Ammon's horn (tissue), 1 donor: ENCODE results near the gene GABARAP.

Source experiments
- DNase-seq: peaks from one replicate; pipeline ENCODE4 v3.0.0-alpha.2; 2016; ENCODE audit warnings: low spot score

The GABARAP gene

GRCh38 chr17:7241783-7242716 is at the start of gene GABARAP:
Gene GABARAP (minus strand): TSS chr17:7242449. CDS start chr17:7242330, 119 bp downstream.
- DNase-seq, result peak; percentile 97

- no peak for DNase-seq
Observed at GRCh38 chr17:7290685-7291084, 48.4 kb upstream of the GABARAP start.

GRCh38 chr17:7290166-7290565 is 47.9 kb upstream of the GABARAP start:
- DNase-seq, result no peak

- no peak for DNase-seq
Observed at GRCh38 chr17:7289256-7290032, 47.2 kb upstream of the GABARAP start.

DNA sequence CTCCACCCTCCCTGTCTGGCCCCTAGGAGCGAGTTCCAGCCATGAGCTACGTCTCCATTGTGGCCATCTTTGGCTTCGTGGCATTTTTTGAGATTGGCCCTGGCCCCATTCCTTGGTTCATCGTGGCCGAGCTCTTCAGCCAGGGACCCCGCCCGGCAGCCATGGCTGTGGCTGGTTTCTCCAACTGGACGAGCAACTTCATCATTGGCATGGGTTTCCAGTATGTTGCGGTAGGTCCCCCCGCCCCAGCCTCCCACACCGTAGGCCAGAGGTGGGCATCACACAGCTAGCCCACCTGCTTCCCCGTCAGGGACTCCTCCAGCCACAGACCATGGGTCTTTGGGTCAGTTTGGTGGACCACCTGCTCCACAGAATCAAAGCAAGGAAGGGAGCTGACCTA is 43.4 kb upstream of the GABARAP start:
- DNase-seq, result no peak

- no peak for DNase-seq
Observed at GRCh38 chr17:7284911-7285310, 42.7 kb upstream of the GABARAP start.

DNA sequence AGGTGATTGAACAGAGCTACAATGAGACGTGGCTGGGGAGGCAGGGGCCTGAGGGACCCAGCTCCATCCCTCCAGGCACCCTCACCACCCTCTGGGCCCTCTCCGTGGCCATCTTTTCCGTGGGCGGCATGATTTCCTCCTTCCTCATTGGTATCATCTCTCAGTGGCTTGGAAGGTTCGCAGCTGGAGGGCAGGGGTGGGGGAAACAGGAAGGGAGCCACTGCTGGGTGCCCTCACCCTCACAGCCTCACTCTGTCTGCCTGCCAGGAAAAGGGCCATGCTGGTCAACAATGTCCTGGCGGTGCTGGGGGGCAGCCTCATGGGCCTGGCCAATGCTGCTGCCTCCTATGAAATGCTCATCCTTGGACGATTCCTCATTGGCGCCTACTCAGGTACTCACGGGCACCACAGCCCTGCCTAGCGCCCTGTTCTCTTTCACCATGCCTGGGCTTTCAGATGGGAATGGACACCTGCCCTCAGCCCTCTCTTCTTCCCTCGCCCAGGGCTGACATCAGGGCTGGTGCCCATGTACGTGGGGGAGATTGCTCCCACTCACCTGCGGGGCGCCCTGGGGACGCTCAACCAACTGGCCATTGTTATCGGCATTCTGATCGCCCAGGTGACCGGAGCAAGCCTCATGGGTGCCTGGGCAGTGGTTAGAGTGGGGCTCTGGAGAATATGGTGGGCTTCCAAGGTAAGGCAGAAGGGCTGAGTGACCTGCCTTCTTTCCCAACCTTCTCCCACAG is 41.4 kb upstream of the GABARAP start:
- DNase-seq, result no peak

DNA sequence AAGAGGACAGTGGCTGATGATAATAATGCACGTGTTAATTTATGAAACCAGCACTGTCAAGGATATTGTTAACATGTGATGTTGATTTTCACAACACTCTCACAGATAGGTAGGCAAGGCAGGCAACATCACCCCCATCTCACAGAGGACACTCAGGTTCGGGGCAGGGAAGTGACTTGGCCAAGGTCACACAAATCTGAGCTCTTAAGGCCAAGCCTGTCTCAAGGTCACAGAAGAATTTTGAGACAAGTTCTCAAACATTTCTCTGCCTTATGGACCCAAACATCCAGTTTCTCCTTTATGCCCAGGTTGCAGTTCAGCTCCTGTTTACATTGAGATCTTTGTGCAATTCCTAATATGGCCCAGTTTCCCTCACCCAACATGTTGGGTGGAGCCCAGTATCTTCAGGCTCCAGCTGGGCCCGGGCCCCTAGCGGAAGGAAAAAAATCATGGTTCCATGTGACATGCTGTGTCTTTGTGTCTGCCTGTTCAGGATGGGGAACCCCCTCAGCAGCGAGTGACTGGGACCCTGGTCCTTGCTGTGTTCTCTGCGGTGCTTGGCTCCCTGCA is 40.6 kb upstream of the GABARAP start:
- DNase-seq, result no peak

GRCh38 chr17:7281953-7282751 is 39.9 kb upstream of the GABARAP start:
- no peak for DNase-seq

- DNase-seq, result peak; percentile 83
Observed at GRCh38 chr17:7281074-7281952, 39.1 kb upstream of the GABARAP start, which contains the start of gene SLC2A4. Gene SLC2A4 (plus strand): TSS chr17:7281718. CDS start chr17:7281935, 217 bp downstream.

- DNase-seq, result peak; percentile 89
Observed at GRCh38 chr17:7280519-7281073, 38.3 kb upstream of the GABARAP start.

- DNase-seq, result no peak
Observed at GRCh38 chr17:7279448-7279847, 37.2 kb upstream of the GABARAP start.

GRCh38 chr17:7266784-7267183 is 24.5 kb upstream of the GABARAP start:
- DNase-seq, result no peak

DNA sequence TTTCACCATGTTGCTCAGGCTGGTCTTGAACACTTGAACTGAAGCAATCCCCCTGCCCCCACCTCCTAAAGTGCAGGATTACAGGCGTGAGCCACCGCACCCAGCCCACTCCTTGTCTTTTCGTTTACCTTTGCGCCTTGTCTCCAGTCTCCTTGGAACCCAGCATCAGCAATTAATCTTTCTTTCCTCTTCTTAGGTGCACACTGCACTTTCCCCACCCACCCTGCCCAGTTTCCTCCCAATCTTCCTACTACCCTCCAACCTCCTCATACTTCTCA is 21.5 kb upstream of the GABARAP start:
- DNase-seq, result no peak

GRCh38 chr17:7262935-7263800 is 20.9 kb upstream of the GABARAP start:
- no peak for DNase-seq

DNA sequence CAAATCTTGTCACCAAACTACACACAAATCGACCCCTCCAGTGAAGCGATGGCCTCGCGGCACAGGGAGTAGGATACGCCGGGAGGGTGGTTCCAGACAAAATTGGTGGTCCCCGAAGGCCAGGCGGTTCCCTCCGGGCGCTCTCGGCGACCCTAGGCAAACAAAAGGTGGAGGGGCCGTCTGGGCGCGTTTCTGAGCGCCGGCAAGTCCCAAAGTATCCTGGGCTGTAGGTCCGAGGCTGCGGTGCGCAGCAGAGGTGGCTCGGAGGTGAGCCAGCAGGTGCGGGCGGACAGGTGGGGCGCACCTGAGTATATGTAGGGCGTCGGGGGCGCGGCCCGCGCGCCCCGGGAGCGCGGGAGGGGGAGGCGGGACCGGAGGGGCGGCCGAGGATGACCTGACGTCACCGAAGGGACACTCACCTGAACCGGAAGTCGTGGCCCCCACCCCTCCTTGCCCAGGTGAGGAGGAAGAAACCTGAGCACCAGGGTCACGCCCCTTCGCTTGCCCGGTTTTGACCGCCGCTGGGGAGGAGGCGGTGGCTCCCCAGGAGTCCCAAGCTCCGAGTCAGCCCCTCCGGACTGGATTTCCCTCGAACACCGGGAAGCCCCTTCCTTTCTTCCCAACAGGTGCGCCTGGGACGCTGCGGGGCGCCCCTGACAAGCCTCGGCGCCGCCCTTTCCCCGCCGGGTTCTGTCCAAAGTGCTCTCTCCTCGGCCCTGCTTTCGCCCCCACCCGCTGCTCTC is 20.1 kb upstream of the GABARAP start, which contains the start of gene CLDN7:
Gene CLDN7, minus strand, starts transcription at position 287 of the 743 bp plus-strand sequence. CDS start 435 bp downstream, outside the sequence.
- DNase-seq, result no peak

DNA sequence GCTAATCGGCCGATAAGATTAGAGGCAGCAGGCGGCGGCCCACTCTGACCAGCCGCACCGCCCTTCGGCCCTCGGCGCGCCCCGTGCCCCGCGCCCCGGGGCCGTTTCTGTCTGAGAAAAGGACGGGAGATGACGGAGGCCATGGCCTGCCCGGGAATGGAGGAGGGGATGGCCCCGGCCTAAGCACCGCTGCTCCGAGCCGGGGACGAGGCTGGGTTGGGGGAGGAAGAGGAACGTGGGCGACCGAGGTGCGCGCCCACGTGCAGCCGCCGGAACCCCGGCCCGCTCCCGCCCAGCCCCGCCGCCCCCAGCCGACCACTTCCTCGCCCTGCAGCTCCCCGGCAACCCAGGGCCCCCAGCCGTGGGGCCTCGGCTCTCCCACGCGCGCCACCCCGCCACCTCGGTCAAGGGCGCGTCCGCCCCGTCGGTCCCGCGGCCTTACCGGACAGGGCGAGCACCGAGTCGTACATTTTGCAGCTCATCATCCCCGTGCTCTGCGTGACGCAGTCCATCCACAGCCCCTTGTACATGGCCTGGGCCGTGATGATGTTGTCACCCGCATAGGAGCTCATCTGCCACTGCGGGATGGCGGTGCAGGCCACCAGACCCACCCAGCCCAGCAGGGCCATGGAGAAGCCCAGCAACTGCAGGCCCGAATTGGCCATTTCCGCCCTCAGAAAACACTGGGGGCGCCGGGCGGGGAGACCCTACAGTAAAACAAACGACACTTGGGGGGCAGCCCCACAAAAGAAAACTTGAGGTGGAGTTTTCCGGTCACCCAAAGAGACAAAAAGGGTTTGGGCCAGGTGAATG is 19.3 kb upstream of the GABARAP start:
- no peak for DNase-seq
